ENCODE measurements around the gene CELF2. TPM values are rescaled to one million over a fixed set of nuclear protein-coding genes. Genes with fewer than 3 reads are reported as not detected.

CELF2 gene
- total RNA-seq, 1 experiment from 2014 or later = 0.27 TPM

DNA sequence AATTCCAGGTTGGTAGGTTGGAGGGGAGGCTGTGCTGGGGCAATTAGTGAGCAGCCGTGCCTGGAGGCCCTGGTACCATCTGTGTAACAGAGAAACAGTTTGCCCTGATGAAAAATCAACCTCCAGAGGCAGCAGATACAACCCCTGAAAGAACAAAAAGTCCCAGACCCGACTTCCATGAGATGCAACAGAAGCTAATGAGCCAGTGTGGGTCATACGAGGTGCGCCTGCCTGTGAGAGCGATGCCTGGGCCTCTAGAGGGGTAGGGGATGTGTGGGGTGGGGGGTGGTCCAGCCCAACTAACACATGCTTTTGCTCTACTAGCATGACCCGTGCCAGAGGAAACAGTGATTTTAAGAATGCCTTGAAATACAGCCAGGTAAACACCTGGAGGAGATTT lies 39.3 kb downstream of the CELF2 start:
- DNase-seq (ENCODE audit: extremely low read depth, low read depth) = no peak

DNA sequence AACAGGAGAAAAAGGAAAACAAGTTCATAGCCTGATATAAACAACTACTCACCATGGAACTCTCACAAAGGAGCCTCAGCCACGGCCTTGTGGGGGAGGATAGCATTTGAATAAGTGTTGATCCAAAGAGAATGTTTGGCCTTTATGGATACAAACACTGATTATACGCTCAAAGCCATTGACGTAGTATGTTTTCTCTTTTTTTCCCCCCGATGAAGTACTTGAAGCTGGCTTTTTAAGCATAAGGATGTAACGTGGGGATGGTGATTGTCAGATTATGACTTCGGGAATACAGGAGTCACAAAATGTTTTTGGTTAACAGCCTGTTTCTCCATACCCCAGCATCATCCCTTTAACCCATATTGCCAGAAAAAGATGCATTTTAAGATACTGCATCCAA lies 39.8 kb downstream of the CELF2 start:
- DNase-seq (ENCODE audit: extremely low read depth, low read depth) = no peak

GRCh38 chr10:11057994-11058393 lies 40.3 kb downstream of the CELF2 start:
- DNase-seq (ENCODE audit: extremely low read depth, low read depth) = no peak

DNA sequence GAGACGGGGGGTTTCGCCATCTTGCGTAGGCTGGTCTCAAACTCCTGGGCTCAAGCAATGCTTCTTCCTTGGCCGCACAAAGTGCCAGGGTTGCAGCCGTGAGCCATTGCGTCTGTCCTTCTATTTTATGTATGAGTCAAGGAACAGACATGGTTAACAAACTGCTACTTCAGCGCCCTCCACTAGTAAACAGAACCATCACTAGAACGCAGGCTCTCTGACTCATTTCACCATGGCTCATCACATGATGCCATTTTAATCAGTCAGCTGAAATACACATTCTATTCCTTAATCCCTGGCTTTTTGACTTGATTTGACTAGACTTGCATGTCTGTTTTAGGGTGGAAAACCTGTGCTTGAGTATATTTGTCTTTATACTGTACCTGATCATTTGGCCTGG lies 41.3 kb downstream of the CELF2 start:
- no peak for DNase-seq (ENCODE audit: extremely low read depth, low read depth)

GRCh38 chr10:11063856-11064255 lies 46.2 kb downstream of the CELF2 start:
- DNase-seq (ENCODE audit: extremely low read depth, low read depth) = no peak

DNA sequence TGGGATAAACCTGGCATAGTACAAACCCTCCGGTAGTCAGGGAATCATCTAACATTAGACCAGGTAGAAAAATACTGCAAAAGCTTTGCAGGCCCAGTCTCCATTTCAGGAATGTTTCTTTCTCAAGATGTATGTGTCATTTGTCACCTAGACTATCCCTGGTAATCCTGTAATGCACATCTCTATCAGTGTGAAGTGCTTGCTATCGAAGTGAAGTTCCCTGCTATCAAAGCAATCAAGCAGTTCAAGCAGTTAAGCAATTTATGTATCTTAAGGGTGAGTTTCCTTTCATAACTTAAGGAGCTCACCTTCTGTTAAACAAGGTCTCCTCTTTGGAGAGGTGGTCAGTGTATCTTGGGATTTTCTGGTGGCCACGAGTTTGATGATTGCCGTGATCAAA lies 47.2 kb downstream of the CELF2 start:
- no peak for DNase-seq (ENCODE audit: extremely low read depth, low read depth)

GRCh38 chr10:11065567-11065966 lies 47.9 kb downstream of the CELF2 start:
- DNase-seq (ENCODE audit: extremely low read depth, low read depth) = no peak

DNA sequence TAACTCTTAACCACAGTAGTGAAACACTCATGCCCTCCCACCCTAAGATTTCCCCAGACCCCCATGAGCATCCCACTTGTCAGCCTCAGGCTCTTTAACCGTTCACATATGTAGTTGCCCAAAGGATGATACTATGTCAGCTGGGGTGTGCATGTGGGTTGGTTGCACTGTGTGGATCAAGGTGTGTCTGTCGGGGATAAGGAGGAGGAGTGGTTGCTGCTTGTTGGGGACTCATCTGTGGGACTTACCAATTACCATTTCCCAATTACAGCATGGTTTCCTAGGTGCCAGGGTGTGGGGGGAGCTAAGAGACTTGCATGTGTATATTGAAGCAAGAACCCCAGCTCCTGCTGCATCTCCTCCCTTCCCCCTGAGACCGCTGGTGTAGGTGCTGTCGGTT lies 48.8 kb downstream of the CELF2 start:
- DNase-seq (ENCODE audit: extremely low read depth, low read depth) = no peak

- no peak for DNase-seq (ENCODE audit: extremely low read depth, low read depth)
These were observed 51.4 kb downstream of the CELF2 start for GRCh38 chr10:11068861-11069633.

DNA sequence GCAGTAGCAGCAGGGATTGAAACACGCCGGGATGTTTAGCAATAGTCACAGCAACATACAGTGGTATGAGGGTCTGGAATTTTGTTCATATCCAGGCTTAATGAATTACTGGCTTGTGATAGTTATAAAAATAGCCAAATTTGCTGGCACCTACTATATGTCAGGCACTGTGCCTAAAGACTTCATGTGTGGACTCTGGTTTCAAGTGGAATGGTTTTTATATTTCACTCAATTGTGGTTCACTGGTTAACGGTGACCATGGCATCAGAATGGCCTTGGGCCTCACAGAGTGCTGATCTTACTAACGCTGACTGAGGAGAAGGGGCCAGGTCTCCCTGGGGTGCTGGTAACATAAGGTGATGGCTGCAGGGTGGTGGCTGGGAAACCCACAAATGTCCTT lies 55.7 kb downstream of the CELF2 start:
- no peak for DNase-seq (ENCODE audit: extremely low read depth, low read depth)

- no peak for DNase-seq (ENCODE audit: extremely low read depth, low read depth)
These were observed 57.0 kb downstream of the CELF2 start for GRCh38 chr10:11074536-11075267.

GRCh38 chr10:11076221-11076620 lies 58.5 kb downstream of the CELF2 start:
- DNase-seq (ENCODE audit: extremely low read depth, low read depth) = no peak

GRCh38 chr10:11080564-11080984 lies 62.9 kb downstream of the CELF2 start:
- no peak for DNase-seq (ENCODE audit: extremely low read depth, low read depth)

DNA sequence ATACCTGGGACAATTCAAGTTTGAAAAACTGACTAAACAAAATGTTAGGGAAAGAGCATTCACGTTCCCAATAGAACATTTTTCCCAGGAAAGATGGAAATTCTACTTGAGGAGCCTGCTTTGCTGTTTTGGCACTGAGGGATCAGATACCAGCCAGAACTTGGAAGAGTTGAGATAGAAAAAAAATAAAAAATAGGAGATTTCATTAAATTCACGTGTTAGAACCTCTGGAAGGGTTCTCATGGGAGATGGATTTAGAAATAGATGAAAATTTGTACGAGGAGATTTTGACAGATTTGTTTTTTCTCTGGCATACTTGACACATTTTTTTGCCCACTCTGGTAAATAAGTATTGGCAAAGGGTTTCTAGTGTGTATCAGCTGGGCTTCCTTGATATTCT lies 63.7 kb downstream of the CELF2 start:
- no peak for DNase-seq (ENCODE audit: extremely low read depth, low read depth)

GRCh38 chr10:11082526-11082925 lies 64.9 kb downstream of the CELF2 start:
- DNase-seq (ENCODE audit: extremely low read depth, low read depth) = no peak

GRCh38 chr10:11083051-11083450 lies 65.4 kb downstream of the CELF2 start:
- no peak for DNase-seq (ENCODE audit: extremely low read depth, low read depth)

DNA sequence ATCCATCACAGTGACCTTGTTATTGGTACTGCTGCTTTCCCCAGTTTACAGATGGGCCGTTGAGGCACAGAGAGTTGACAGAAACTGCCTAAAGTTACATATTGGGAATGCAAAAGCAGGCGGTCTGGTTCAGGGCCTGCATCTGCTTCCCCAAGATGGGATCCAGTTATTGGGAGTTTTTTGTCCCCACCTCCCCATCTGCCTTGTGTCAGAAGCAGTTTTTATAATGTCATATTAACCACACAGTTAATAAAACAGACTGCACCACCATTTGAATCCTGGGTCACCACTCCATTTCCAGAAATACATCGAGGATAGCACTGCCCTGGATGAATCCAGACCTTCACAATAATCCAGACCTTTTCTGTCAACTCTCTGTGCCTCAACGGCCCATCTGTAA lies 67.9 kb downstream of the CELF2 start:
- DNase-seq (ENCODE audit: extremely low read depth, low read depth) = no peak

DNA sequence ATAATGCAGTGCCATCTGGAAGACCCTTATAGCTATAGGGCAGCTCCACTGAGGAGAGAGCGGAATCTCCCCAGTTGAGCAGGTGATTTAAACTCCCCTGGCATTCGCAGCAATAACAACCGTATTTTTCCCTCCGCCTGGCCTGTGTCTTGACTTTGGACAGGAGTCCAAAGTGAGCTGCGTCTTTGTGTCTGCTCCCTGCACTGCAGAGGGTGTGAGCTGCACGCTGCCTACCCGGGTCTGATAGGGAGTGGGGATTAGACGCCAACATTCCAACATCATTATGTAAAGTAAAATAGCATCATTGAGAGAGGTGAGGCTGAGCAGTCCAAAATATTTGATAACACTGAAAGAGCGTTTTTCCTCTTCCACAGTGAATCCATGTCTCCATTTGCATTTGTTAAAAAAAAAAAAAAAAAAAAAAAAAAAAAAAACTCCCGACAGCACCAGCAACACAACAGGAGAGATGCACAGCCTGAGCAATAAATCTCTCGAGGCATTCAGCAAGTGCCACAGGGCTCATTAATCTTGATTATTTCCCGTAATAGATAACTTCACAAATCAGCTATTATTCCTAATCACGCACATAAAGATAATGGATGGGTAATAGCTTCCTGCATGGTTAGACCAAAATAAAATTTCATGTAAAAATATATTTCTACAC lies 68.6 kb downstream of the CELF2 start:
- no peak for DNase-seq (ENCODE audit: extremely low read depth, low read depth)

GRCh38 chr10:11087372-11087771 lies 69.7 kb downstream of the CELF2 start:
- DNase-seq (ENCODE audit: extremely low read depth, low read depth) = no peak

DNA sequence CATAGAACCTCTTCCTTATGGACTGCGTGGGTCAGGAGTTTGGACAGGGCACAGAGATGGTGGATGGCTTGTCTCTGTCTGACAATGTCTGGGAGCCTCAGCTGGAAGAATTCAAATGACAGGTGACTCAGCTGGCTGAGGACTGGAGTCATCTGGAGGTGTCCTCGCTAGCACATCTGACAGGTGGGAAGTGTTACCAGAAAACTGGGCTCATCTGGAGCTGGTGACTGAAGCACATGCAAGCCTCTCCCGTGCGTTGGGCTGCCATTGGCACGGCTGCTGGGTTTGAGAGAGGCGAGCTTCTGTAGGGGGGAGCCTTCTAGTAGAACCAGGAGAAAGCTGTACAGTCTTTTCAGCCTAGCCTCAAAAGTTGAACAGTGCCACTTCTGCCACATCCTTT lies 71.0 kb downstream of the CELF2 start:
- no peak for DNase-seq (ENCODE audit: extremely low read depth, low read depth)

GRCh38 chr10:11089272-11089671 lies 71.6 kb downstream of the CELF2 start:
- DNase-seq (ENCODE audit: extremely low read depth, low read depth) = no peak

Measured in NCI-H460 (cell line).